K562 (cell line): Measurements from ENCODE around the gene MTERF2. TPM values are rescaled to one million over a fixed set of nuclear protein-coding genes. Genes with fewer than 3 reads are reported as not detected.

Source experiments
- C11orf30 ChIP-seq: fragments of 450-650 bp; IDR thresholded peaks from 2 replicates; pipeline ENCODE4 v1.6.1; 2016; ENCODE audit warnings: low read depth, mild to moderate bottlenecking
- CCNT2 ChIP-seq: IDR thresholded peaks from 2 replicates; pipeline ENCODE4 v1.6.1; 2011; ENCODE audit warnings: borderline replicate concordance, low read depth, mild to moderate bottlenecking, moderate library complexity, mixed read lengths, low read length; ENCODE audit not compliant: insufficient read length; ENCODE audit errors: extremely low read depth
- EGR1 ChIP-seq: fragments of 450-650 bp; conservative IDR thresholded peaks from 2 replicates; pipeline ENCODE4 v1.6.1; 2017; ENCODE audit warnings: mild to moderate bottlenecking
- FOXJ2 ChIP-seq: fragments of 200-800 bp; sonication (Bioruptor generic); IDR thresholded peaks from 2 replicates; pipeline ENCODE4 v1.6.1; 2016; ENCODE audit warnings: missing genetic modification characterization, missing compliant biosample characterization
- KDM5B ChIP-seq: fragments of 200-600 bp; sonication (generic); IDR thresholded peaks from 2 replicates; pipeline ENCODE4 v1.6.1; 2012; ENCODE audit warnings: low read depth, mild to moderate bottlenecking, moderate library complexity, low read length, control low read depth, inconsistent platforms; ENCODE audit not compliant: insufficient replicate concordance
- KLF13 ChIP-seq: fragments of 450-650 bp; IDR thresholded peaks from 2 replicates; pipeline ENCODE4 v1.6.1; 2016; ENCODE audit warnings: missing genetic modification characterization, low read depth, mild to moderate bottlenecking, missing compliant biosample characterization, moderate library complexity, borderline replicate concordance
- MEF2A ChIP-seq: IDR thresholded peaks from 2 replicates; pipeline ENCODE4 v1.6.1; 2011; ENCODE audit warnings: low read depth, mild to moderate bottlenecking, low read length, moderate library complexity; ENCODE audit not compliant: control insufficient read depth
- NFXL1 ChIP-seq: fragments of 450-650 bp; formaldehyde crosslinking; IDR thresholded peaks from 2 replicates; pipeline ENCODE4 v1.4.0; 2021; ENCODE audit warnings: mild to moderate bottlenecking
- POLR2G ChIP-seq: fragments of 200-400 bp; formaldehyde crosslinking; IDR thresholded peaks from 2 replicates; pipeline ENCODE4 v1.6.1; 2017; ENCODE audit warnings: low read depth, mild to moderate bottlenecking, antibody characterized with exemption, low read length, moderate library complexity
- TAL1 ChIP-seq: fragments of 450-650 bp; IDR thresholded peaks from 2 replicates; pipeline ENCODE4 v1.6.1; 2016; ENCODE audit warnings: mild to moderate bottlenecking
- USF1 ChIP-seq: sonication (generic); formaldehyde crosslinking; IDR thresholded peaks from 2 replicates; pipeline ENCODE4 v1.9.0; 2022; ENCODE audit warnings: mild to moderate bottlenecking, missing genetic modification reagents
- ZNF133 ChIP-seq: fragments of 250-450 bp; sonication (Bioruptor Pico); IDR thresholded peaks from 2 replicates; pipeline ENCODE4 v1.4.0; 2020; ENCODE audit warnings: mild to moderate bottlenecking
- ZNF146 ChIP-seq: IDR thresholded peaks from one replicate; pipeline ENCODE4 v1.6.1; 2018; ENCODE audit warnings: missing compliant biosample characterization; ENCODE audit not compliant: unreplicated experiment
- ZNF766 ChIP-seq: fragments of 200-800 bp; sonication (Bioruptor generic); conservative IDR thresholded peaks from 2 replicates; pipeline ENCODE4 v1.6.1; 2016; ENCODE audit warnings: missing genetic modification characterization, missing compliant biosample characterization
- ZNF785 ChIP-seq: fragments of 250-450 bp; sonication (Bioruptor Pico); IDR thresholded peaks from 2 replicates; pipeline ENCODE4 v1.4.0; 2020; ENCODE audit warnings: mild to moderate bottlenecking
- ZZZ3 ChIP-seq: fragments of 450-650 bp; IDR thresholded peaks from 2 replicates; pipeline ENCODE4 v1.6.1; 2016; ENCODE audit warnings: antibody characterized with exemption, mild to moderate bottlenecking, moderate library complexity
- polyA plus RNA-seq, 8 experiments: library from polyadenylated mRNA; depleted of rRNA in 4 of 8; stranded (reverse) in 5 of 8; unstranded in 3 of 8; fragments of >200 nt; fragmentation: Nextera tagmentation in 2 of 8; fragmentation: Illumina TruSeq in 1 of 8; extraction: Ambion mirVana in 2 of 8; extraction: Trizol in 1 of 8; gene quantifications; 2 replicates each; pipeline versions ENCODE4 v1.2.1 to v1.2.3, GENCODE V29; 2011 to 2014; ENCODE audit warnings: inconsistent platforms in 1 of 8, missing spikeins in 1 of 8
- total RNA-seq, 7 experiments: library from RNA; depleted of rRNA in 6 of 7; stranded (reverse); fragments of >200 nt in 6 of 7; fragmentation: Illumina TruSeq in 2 of 7; extraction: Trizol in 2 of 7; gene quantifications; 2 replicates each; pipeline versions ENCODE4 v1.2.1 to v1.2.3, GENCODE V29; 2011 to 2021; ENCODE audit warnings: low replicate concordance in 1 of 7
- TF ChIP-seq, protein P1 (sequence below): fragments of 450-650 bp; IDR thresholded peaks from 2 replicates; pipeline ENCODE4 v1.6.1; 2016

MTERF2 gene
- total and polyA plus RNA-seq, 9 of the 15 experiments (the other 6 are each of a cell fraction or from before 2014, with no cell fraction given), result 10.0 to 63.2 (median 33.2) TPM

GRCh38 chr12:107027636-107028053, 40.7 kb upstream of the MTERF2 start (continued):
- TF ChIP-seq ZZZ3 (no peak), FOXJ2 (tag) (0 out of 2 replicates have a peak, but pooled peaks have one; percentile 59), CCNT2 (no peak), ZNF133 (CRISPR knock-in tag) (no peak), ZNF146 (CRISPR knock-in tag) (no peak), C11orf30 (peak; percentile 55), ZNF785 (CRISPR knock-in tag) (no peak), NFXL1 (CRISPR knock-in tag) (no peak), MEF2A (no peak), POLR2G (no peak), EGR1 (no peak), KDM5B (no peak), ZNF766 (CRISPR knock-in tag) (no peak), USF1 (CRISPR knock-in tag) (no peak), KLF13 (tag) (no peak), TAL1 (no peak)
- TF ChIP-seq, protein P1, sequence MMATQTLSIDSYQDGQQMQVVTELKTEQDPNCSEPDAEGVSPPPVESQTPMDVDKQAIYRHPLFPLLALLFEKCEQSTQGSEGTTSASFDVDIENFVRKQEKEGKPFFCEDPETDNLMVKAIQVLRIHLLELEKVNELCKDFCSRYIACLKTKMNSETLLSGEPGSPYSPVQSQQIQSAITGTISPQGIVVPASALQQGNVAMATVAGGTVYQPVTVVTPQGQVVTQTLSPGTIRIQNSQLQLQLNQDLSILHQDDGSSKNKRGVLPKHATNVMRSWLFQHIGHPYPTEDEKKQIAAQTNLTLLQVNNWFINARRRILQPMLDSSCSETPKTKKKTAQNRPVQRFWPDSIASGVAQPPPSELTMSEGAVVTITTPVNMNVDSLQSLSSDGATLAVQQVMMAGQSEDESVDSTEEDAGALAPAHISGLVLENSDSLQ, result no peak
- TF ChIP-seq, all 486 proteins: peak for 6
